OCI-LY7 (cell line): Measurements from ENCODE around the gene RALGAPA2.

ENCODE experiments used
- EZH2phosphoT487 ChIP-seq: fragments of 200-600 bp; sonication (generic); IDR thresholded peaks from 2 replicates; pipeline ENCODE4 v1.6.1; 2018; ENCODE audit warnings: low read depth, borderline replicate concordance, mild to moderate bottlenecking, mixed run types, antibody characterized with exemption, low read length, moderate library complexity, mixed read lengths
- TF ChIP-seq, protein P1 (sequence below): fragments of 200-600 bp; sonication (generic); conservative IDR thresholded peaks from 2 replicates; pipeline ENCODE4 v1.5.1; 2014; ENCODE audit warnings: mild to moderate bottlenecking, antibody characterized with exemption, low read length, moderate library complexity, mixed read lengths

- TF ChIP-seq, protein P1, sequence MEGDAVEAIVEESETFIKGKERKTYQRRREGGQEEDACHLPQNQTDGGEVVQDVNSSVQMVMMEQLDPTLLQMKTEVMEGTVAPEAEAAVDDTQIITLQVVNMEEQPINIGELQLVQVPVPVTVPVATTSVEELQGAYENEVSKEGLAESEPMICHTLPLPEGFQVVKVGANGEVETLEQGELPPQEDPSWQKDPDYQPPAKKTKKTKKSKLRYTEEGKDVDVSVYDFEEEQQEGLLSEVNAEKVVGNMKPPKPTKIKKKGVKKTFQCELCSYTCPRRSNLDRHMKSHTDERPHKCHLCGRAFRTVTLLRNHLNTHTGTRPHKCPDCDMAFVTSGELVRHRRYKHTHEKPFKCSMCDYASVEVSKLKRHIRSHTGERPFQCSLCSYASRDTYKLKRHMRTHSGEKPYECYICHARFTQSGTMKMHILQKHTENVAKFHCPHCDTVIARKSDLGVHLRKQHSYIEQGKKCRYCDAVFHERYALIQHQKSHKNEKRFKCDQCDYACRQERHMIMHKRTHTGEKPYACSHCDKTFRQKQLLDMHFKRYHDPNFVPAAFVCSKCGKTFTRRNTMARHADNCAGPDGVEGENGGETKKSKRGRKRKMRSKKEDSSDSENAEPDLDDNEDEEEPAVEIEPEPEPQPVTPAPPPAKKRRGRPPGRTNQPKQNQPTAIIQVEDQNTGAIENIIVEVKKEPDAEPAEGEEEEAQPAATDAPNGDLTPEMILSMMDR: no peak
- no peak for TF ChIP-seq EZH2phosphoT487
These were observed 109.0 kb downstream of the RALGAPA2 start for GRCh38 chr20:20603339-20603990.
